Heart left ventricle (tissue), 13 donors: ENCODE data around the gene ACTL7B.

Experiments used
- POLR2A ChIP-seq, 2 donors: fragments of 450-650 bp; IDR thresholded peaks; one replicate each; pipeline ENCODE4 v1.6.1; 2017; ENCODE audit warnings: antibody characterized with exemption in 2 of 2, mild to moderate bottlenecking in 2 of 2, moderate library complexity in 2 of 2
- TF ChIP-seq, protein P1 (sequence below), 12 donors: fragments of 200-600 bp; sonication (generic) in 4 of 12; IDR thresholded peaks; one replicate each; pipeline versions ENCODE4 v1.5.0 to v1.8.0; 2018 to 2022; ENCODE audit warnings: antibody characterized with exemption in 12 of 12, mild to moderate bottlenecking in 5 of 12
- donor health status: ischemic (EF 13 %, LVEDD 7.1; RV severe dilation, severe dysfunction).
- donor health status: DM: no; HTN: yes; CAD: no.
- donor health status: DM: no; HTN: no; CAD: no.
- donor health status: ischemic (EF 25% LVEDD 6.9; RV normal size, moderate dysfunction).
- donor health status: ischemic (EF 25% LVEDD 5.7; RV mildly dilated, moderate dysfunction).
- donor health status: ischemic (EF 35%, LVEDD 5.7; RV mildly dilated, moderate dysfunction).
- donor health status: nonischemic (EF 11% LVEDD 7.7; RV severe dilation, severe dysfunction).
- donor health status: DM: yes; HTN: yes; CAD: no.
- donor health status: PGD.
- donor health status: ischemic (EF 29% LVEDD 5.4; RV normal size, mild dysfunction).
- donor health status: nonischemic (EF 23%, LVEDD 6.1; RV moderate dilation, normal function).

GRCh38 chr9:108861997-108862396 is 6.2 kb upstream of the ACTL7B start, which contains the start of gene ACTL7A:
- TF ChIP-seq, protein P1, sequence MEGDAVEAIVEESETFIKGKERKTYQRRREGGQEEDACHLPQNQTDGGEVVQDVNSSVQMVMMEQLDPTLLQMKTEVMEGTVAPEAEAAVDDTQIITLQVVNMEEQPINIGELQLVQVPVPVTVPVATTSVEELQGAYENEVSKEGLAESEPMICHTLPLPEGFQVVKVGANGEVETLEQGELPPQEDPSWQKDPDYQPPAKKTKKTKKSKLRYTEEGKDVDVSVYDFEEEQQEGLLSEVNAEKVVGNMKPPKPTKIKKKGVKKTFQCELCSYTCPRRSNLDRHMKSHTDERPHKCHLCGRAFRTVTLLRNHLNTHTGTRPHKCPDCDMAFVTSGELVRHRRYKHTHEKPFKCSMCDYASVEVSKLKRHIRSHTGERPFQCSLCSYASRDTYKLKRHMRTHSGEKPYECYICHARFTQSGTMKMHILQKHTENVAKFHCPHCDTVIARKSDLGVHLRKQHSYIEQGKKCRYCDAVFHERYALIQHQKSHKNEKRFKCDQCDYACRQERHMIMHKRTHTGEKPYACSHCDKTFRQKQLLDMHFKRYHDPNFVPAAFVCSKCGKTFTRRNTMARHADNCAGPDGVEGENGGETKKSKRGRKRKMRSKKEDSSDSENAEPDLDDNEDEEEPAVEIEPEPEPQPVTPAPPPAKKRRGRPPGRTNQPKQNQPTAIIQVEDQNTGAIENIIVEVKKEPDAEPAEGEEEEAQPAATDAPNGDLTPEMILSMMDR (IDR thresholded peaks at IDR 0.05), result no peak
- no peak for TF ChIP-seq POLR2A (IDR thresholded peaks at IDR 0.05)
